Femur (tissue), 1 donor: ENCODE results near the gene EPHA7.

ENCODE experiments used
- DNase-seq: peaks from one replicate; pipeline ENCODE4 v3.0.0-alpha.2; 2017

The EPHA7 gene

GRCh38 chr6:93238632-93239031 is 180.7 kb downstream of the EPHA7 start:
- no peak for DNase-seq

DNA sequence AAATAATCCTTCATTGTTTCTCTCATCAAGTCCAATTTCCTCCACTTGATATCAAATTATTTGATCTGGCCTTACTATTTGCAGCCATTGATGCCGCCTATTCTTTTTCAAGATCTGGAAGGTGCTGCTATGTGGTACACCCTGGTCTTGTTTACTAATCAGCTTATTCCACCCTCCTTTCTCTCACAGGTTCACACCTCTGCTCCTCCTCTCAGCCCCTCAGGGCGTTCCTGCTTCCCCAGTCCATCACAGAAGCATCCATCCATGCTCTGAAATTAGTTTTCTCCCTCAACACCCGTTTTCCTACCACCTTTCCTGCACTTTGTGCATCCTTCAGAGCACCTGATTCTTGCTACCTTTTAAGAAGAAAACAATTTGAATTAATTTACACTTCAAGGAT is 183.6 kb downstream of the EPHA7 start:
- DNase-seq, result no peak

GRCh38 chr6:93226822-93227221 is 192.5 kb downstream of the EPHA7 start:
- DNase-seq, result no peak

- DNase-seq, result no peak
These were observed 197.1 kb downstream of the EPHA7 start for GRCh38 chr6:93222071-93222851.

GRCh38 chr6:93219447-93219846 is 199.9 kb downstream of the EPHA7 start:
- DNase-seq, result no peak

DNA sequence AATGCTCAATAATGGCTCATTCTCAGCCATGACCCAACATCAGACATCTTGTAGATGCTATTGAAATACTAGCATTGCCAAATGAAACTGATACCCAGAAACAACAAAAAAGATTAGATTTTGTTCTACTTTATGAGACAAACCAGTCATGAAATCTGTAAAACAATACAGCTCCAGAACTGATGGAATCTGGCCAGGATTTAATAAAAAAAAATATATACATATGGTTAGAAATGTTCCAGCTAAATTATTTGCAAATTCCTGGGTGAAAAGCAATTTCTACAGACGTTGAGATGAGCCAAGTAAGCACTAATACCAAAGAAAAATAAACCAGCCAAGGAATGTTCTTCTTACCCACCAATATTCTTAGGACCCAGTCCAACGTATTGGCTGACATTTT is 201.3 kb downstream of the EPHA7 start:
- no peak for DNase-seq

DNA sequence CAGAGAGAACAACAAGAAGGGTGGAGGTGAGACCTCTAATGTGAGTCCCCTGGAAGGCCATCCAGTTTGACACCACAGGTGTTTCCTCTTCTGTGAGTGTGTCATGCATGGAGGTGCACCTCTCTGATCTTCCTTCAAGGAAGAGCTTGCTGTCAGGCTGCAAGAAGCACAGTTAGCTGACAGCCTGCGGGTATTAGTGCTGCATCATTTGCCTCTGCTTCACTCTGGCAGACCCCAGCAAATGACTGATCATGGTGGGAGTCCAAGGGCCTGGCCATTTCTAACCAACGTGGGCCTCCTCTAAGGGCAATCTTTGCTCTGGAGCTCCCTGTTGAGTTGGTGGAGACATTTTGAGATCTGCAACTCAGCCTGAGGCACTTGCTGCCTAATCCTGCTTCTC is 206.3 kb downstream of the EPHA7 start:
- no peak for DNase-seq

GRCh38 chr6:93210908-93211307 is 208.5 kb downstream of the EPHA7 start:
- no peak for DNase-seq

DNA sequence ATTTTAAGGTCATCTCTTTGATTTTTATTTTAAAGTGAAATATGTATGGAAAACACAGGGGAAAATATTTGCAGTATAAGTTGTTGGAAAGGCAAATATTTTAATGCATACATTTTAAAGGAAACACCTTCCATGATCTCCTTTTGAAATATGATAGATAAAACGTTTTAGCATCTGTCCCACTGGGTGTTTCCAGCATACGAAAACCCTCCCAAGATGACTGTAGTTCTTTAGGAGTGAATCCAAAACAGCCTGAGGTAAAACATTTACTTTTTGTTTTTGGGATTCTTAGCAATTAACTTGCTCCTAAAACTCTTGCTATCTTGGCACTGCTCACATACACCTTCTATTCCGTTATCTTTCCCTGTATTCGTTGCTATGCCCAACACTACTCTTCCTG is 210.0 kb downstream of the EPHA7 start:
- no peak for DNase-seq

GRCh38 chr6:93196406-93196970 is 222.9 kb downstream of the EPHA7 start:
- peak; percentile 23 for DNase-seq

GRCh38 chr6:93194480-93194879 is 224.9 kb downstream of the EPHA7 start:
- DNase-seq, result no peak

DNA sequence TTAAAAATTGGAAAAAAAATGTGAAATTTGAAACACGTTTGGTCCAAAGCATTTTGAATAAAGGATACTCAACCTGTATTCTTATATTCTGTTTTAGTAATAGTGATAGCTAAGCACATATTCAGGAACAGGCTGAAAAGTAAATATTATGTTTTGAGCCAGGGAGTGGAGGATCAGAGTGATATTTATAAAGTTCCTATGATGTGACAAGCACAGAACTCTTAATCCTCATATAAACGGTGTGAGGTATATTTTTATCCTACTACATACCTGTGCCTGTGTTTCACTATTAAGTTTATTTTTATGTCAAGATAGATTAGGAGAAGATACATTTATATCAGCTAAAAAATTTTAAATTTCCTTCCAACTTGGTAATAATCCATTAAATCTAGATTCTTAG is 225.5 kb downstream of the EPHA7 start:
- DNase-seq, result no peak
